Measurements from ENCODE around the gene SOCS1.

The SOCS1 gene

GRCh38 chr16:11245222-11245737 is 10.7 kb downstream of the SOCS1 start:
- no peak for DNase-seq (ENCODE audit: low read depth in 3 of 3)

- no peak for DNase-seq (ENCODE audit: low read depth in 3 of 3)
Observed at GRCh38 chr16:11242658-11243057, 13.3 kb downstream of the SOCS1 start.

- DNase-seq (ENCODE audit: low read depth in 3 of 3), result no peak
Observed at GRCh38 chr16:11241480-11242204, 14.4 kb downstream of the SOCS1 start.

GRCh38 chr16:11240636-11241473 is 15.1 kb downstream of the SOCS1 start:
- no peak for DNase-seq (ENCODE audit: low read depth in 3 of 3)

GRCh38 chr16:11239644-11240632 is 16.1 kb downstream of the SOCS1 start:
- DNase-seq (ENCODE audit: low read depth in 3 of 3), result no peak

- DNase-seq (ENCODE audit: low read depth in 3 of 3), result no peak
Observed at GRCh38 chr16:11238272-11239202, 17.5 kb downstream of the SOCS1 start.

- DNase-seq (ENCODE audit: low read depth in 3 of 3), result no peak
Observed at GRCh38 chr16:11236461-11237254, 19.3 kb downstream of the SOCS1 start.

- no peak for DNase-seq (ENCODE audit: low read depth in 3 of 3)
Observed at GRCh38 chr16:11235703-11235991, 20.4 kb downstream of the SOCS1 start.

- DNase-seq (ENCODE audit: low read depth in 3 of 3), result no peak
Observed at GRCh38 chr16:11234884-11235702, 20.9 kb downstream of the SOCS1 start.

GRCh38 chr16:11233727-11234376 is 22.2 kb downstream of the SOCS1 start:
- DNase-seq (ENCODE audit: low read depth in 3 of 3), result peak in 2 of 3 experiments; percentile 61 to 64

- DNase-seq (ENCODE audit: low read depth in 3 of 3), result peak; percentile 71 to 85 (median 76)
Observed at GRCh38 chr16:11232852-11233726, 22.9 kb downstream of the SOCS1 start.

GRCh38 chr16:11232302-11232851 is 23.6 kb downstream of the SOCS1 start:
- no peak for DNase-seq (ENCODE audit: low read depth in 3 of 3)

- no peak for DNase-seq (ENCODE audit: low read depth in 3 of 3)
Observed at GRCh38 chr16:11231367-11231970, 24.5 kb downstream of the SOCS1 start.

- DNase-seq (ENCODE audit: low read depth in 3 of 3), result no peak
Observed at GRCh38 chr16:11229906-11230305, 26.1 kb downstream of the SOCS1 start.

GRCh38 chr16:11229432-11229831 is 26.6 kb downstream of the SOCS1 start:
- no peak for DNase-seq (ENCODE audit: low read depth in 3 of 3)

GRCh38 chr16:11225677-11226549 is 30.1 kb downstream of the SOCS1 start:
- no peak for DNase-seq (ENCODE audit: low read depth in 3 of 3)

Data from stimulated activated CD4-positive, alpha-beta T cell treated with anti-CD3 and anti-CD28 coated beads, TNF-alpha, amount 100 ng/mL, for 4 hours (primary cell).